ENCODE results near the gene CACNA1B.

CACNA1B gene

GRCh38 chr9:138098116-138098907, 220.7 kb downstream of the CACNA1B start:
- Histone ChIP-seq H3K27ac (replicated peaks) (no peak overlapping the region), H3K4me3 (replicated peaks; ENCODE audit: insufficient read depth, low read length) (no peak overlapping the region), H3K27me3 (ENCODE audit: insufficient read depth, poor library complexity, severe bottlenecking) (no peaks in the 10 kb centered on the region)
- TF ChIP-seq POLR2AphosphoS5 (IDR thresholded peaks at IDR 0.05; ENCODE audit: low read depth) (no peak), GABPA (IDR thresholded peaks at IDR 0.05; ENCODE audit: low read depth) (no peak), CTCF (IDR thresholded peaks at IDR 0.05; ENCODE audit: insufficient read depth, low read length) (no peak), REST (IDR thresholded peaks at IDR 0.05; ENCODE audit: insufficient replicate concordance, low read depth) (no peak), SPI1 (IDR thresholded peaks at IDR 0.05; ENCODE audit: borderline replicate concordance, low read depth) (no peak)
- no peak for DNase-seq (ENCODE audit: low read depth in 1 of 2, low spot score in 1 of 2)

- DNase-seq (ENCODE audit: low read depth in 1 of 2, low spot score in 1 of 2) = no peak
- Histone ChIP-seq H3K27ac (replicated peaks) (no peak overlapping the region), H3K4me3 (replicated peaks; ENCODE audit: insufficient read depth, low read length) (no peak overlapping the region), H3K27me3 (ENCODE audit: insufficient read depth, poor library complexity, severe bottlenecking) (no peaks in the 10 kb centered on the region)
- no peak for TF ChIP-seq SPI1 (IDR thresholded peaks at IDR 0.05; ENCODE audit: borderline replicate concordance, low read depth)
- no peak for TF ChIP-seq CTCF (IDR thresholded peaks at IDR 0.05; ENCODE audit: insufficient read depth, low read length)
- TF ChIP-seq POLR2AphosphoS5 (IDR thresholded peaks at IDR 0.05; ENCODE audit: low read depth) = no peak
- no peak for TF ChIP-seq REST (IDR thresholded peaks at IDR 0.05; ENCODE audit: insufficient replicate concordance, low read depth)
- no peak for TF ChIP-seq GABPA (IDR thresholded peaks at IDR 0.05; ENCODE audit: low read depth)
Measured at GRCh38 chr9:138098908-138099791, 221.6 kb downstream of the CACNA1B start.

- H3K27ac ChIP-seq (replicated peaks) = no peak overlapping the region
- DNase-seq (ENCODE audit: low read depth in 1 of 2, low spot score in 1 of 2) = no peak
- TF ChIP-seq CTCF (IDR thresholded peaks at IDR 0.05; ENCODE audit: insufficient read depth, low read length) (no peak), POLR2AphosphoS5 (IDR thresholded peaks at IDR 0.05; ENCODE audit: low read depth) (no peak), SPI1 (IDR thresholded peaks at IDR 0.05; ENCODE audit: borderline replicate concordance, low read depth) (no peak), REST (IDR thresholded peaks at IDR 0.05; ENCODE audit: insufficient replicate concordance, low read depth) (no peak), GABPA (IDR thresholded peaks at IDR 0.05; ENCODE audit: low read depth) (no peak)
- no peaks in the 10 kb centered on the region for H3K27me3 ChIP-seq (ENCODE audit: insufficient read depth, poor library complexity, severe bottlenecking)
- no peak overlapping the region for H3K4me3 ChIP-seq (replicated peaks; ENCODE audit: insufficient read depth, low read length)
Measured at GRCh38 chr9:138099803-138100598, 222.4 kb downstream of the CACNA1B start.
